ENCODE measurements around the gene AGAP3.

DNA sequence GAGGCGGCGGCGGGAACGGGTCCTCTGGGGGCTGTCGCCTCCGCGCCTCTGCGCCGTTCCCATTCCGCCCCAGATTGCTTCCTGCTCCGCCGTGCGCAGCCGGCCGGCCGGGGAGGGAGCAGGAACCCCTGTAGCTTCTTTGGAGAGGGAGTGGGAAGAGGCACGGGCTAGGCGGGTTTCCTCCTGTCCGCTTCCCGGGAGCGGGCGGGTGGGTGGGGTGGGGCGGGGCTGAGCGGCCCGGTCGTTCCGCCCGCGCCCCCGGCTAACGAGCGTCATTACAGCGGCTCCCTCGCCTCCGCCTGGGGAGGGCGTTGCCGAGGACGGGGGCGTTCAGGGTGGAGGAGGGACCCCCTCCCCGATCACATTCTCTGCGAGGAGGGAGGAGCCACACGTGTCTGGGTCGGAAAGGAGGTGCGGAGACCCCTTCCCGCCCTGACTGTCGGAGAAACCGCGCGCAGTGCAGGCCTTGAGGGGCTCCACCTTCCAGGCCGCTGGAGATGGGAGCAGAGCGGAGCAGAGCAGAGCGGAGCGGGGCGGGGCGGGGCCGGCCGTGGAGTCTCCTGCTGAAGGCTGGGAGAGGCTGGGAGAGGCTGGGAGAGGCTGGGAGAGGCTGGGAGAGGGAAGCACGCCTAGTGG lies 39.7 kb downstream of the AGAP3 start:
- TF ChIP-seq, protein P1, sequence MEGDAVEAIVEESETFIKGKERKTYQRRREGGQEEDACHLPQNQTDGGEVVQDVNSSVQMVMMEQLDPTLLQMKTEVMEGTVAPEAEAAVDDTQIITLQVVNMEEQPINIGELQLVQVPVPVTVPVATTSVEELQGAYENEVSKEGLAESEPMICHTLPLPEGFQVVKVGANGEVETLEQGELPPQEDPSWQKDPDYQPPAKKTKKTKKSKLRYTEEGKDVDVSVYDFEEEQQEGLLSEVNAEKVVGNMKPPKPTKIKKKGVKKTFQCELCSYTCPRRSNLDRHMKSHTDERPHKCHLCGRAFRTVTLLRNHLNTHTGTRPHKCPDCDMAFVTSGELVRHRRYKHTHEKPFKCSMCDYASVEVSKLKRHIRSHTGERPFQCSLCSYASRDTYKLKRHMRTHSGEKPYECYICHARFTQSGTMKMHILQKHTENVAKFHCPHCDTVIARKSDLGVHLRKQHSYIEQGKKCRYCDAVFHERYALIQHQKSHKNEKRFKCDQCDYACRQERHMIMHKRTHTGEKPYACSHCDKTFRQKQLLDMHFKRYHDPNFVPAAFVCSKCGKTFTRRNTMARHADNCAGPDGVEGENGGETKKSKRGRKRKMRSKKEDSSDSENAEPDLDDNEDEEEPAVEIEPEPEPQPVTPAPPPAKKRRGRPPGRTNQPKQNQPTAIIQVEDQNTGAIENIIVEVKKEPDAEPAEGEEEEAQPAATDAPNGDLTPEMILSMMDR (IDR thresholded peaks at IDR 0.05): no peak
- TF ChIP-seq, protein P2, sequence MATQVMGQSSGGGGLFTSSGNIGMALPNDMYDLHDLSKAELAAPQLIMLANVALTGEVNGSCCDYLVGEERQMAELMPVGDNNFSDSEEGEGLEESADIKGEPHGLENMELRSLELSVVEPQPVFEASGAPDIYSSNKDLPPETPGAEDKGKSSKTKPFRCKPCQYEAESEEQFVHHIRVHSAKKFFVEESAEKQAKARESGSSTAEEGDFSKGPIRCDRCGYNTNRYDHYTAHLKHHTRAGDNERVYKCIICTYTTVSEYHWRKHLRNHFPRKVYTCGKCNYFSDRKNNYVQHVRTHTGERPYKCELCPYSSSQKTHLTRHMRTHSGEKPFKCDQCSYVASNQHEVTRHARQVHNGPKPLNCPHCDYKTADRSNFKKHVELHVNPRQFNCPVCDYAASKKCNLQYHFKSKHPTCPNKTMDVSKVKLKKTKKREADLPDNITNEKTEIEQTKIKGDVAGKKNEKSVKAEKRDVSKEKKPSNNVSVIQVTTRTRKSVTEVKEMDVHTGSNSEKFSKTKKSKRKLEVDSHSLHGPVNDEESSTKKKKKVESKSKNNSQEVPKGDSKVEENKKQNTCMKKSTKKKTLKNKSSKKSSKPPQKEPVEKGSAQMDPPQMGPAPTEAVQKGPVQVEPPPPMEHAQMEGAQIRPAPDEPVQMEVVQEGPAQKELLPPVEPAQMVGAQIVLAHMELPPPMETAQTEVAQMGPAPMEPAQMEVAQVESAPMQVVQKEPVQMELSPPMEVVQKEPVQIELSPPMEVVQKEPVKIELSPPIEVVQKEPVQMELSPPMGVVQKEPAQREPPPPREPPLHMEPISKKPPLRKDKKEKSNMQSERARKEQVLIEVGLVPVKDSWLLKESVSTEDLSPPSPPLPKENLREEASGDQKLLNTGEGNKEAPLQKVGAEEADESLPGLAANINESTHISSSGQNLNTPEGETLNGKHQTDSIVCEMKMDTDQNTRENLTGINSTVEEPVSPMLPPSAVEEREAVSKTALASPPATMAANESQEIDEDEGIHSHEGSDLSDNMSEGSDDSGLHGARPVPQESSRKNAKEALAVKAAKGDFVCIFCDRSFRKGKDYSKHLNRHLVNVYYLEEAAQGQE (IDR thresholded peaks at IDR 0.05; ENCODE audit: insufficient read depth in 1 of 2, low read depth in 2 of 2, low read length in 1 of 2): no peak
- no peak for TF ChIP-seq SIN3A (IDR thresholded peaks at IDR 0.05; ENCODE audit: borderline replicate concordance, insufficient read depth, low read depth, low read length)
- no peak for TF ChIP-seq TCF7L2 (IDR thresholded peaks at IDR 0.05; ENCODE audit: low read depth, low read length)
- TF ChIP-seq POLR2AphosphoS5 (IDR thresholded peaks at IDR 0.05; ENCODE audit: low read depth, low read length): no peak

Measured in Panc1 (cell line).